Fibroblast of lung (primary cell): ENCODE data around the gene ADGRE3. TPM values are rescaled to one million over a fixed set of nuclear protein-coding genes. Genes with fewer than 3 reads are reported as not detected.

ENCODE experiments used
- DNase-seq, 2 donors: peaks; one replicate each; pipeline versions ENCODE4 v3.0.0 to v3.0.0-alpha.2; 2010; ENCODE audit warnings: low read depth in 2 of 2
- H2AFZ ChIP-seq: 2 replicates; pipeline ENCODE4 v1.5.1; 2012; ENCODE audit warnings: low read length, control low read depth, inconsistent platforms
- H3K27ac ChIP-seq: 2 replicates; pipeline ENCODE4 v1.5.1; 2011; ENCODE audit warnings: low read length, control low read depth; ENCODE audit not compliant: insufficient read depth
- H3K27me3 ChIP-seq: 2 replicates; pipeline ENCODE4 v1.5.1; 2011; ENCODE audit warnings: mild to moderate bottlenecking, low read length; ENCODE audit not compliant: control insufficient read depth, insufficient read depth
- H3K36me3 ChIP-seq: 2 replicates; pipeline ENCODE4 v1.5.1; 2011; ENCODE audit warnings: low read length; ENCODE audit not compliant: control insufficient read depth, insufficient read depth
- H3K4me1 ChIP-seq: 2 replicates; pipeline ENCODE4 v1.5.1; 2011; ENCODE audit warnings: low read length; ENCODE audit not compliant: control insufficient read depth, insufficient read depth; ENCODE audit errors: extremely low read depth
- H3K4me2 ChIP-seq: 2 replicates; pipeline ENCODE4 v1.5.1; 2011; ENCODE audit warnings: low read length, control low read depth; ENCODE audit not compliant: insufficient read depth; ENCODE audit errors: extremely low read depth
- H3K4me3 ChIP-seq, 4 experiments: fragments of 200-600 bp in 1 of 4; sonication (generic) in 1 of 4; replicated peaks in 1 of 4; 2 replicates each; pipeline ENCODE4 v1.5.1; 2011 to 2016; ENCODE audit warnings: low read length in 4 of 4, low read depth in 3 of 4, mild to moderate bottlenecking in 3 of 4, control low read depth in 2 of 4, inconsistent platforms in 1 of 4, mixed read lengths in 1 of 4; ENCODE audit not compliant: insufficient read depth in 1 of 4; ENCODE audit errors: control extremely low read depth in 1 of 4
- H3K79me2 ChIP-seq: 2 replicates; pipeline ENCODE4 v1.5.1; 2012; ENCODE audit warnings: mild to moderate bottlenecking, low read length, inconsistent platforms; ENCODE audit not compliant: control insufficient read depth, insufficient read depth
- H3K9ac ChIP-seq: 2 replicates; pipeline ENCODE4 v1.5.1; 2011; ENCODE audit warnings: mild to moderate bottlenecking, low read length, control low read depth; ENCODE audit not compliant: insufficient read depth
- H3K9me3 ChIP-seq: 2 replicates; pipeline ENCODE4 v1.5.1; 2012; ENCODE audit warnings: low read depth, low read length; ENCODE audit not compliant: control insufficient read depth, insufficient read depth
- H4K20me1 ChIP-seq: 2 replicates; pipeline ENCODE4 v1.5.1; 2011; ENCODE audit warnings: low read length; ENCODE audit not compliant: control insufficient read depth, insufficient read depth; ENCODE audit errors: extremely low read depth
- EZH2 ChIP-seq: IDR thresholded peaks from 2 replicates; pipeline ENCODE4 v1.5.1; 2012; ENCODE audit warnings: low read length, control low read depth, mild to moderate bottlenecking; ENCODE audit errors: missing control alignments
- polyA plus RNA-seq, 2 donors: library from polyadenylated mRNA; depleted of rRNA in 1 of 2; stranded (reverse) in 1 of 2; unstranded in 1 of 2; fragments of >200 nt; gene quantifications; 2 replicates each; pipeline ENCODE4 v1.2.1, GENCODE V29; 2011 to 2012; ENCODE audit warnings: missing spikeins in 1 of 2
- total RNA-seq: library from RNA; depleted of rRNA; stranded (reverse); fragments of >200 nt; gene quantifications from 2 replicates; pipeline ENCODE4 v1.2.1, GENCODE V29; 2014
- TF ChIP-seq, protein P1 (sequence below), 2 donors: IDR thresholded peaks in 1 of 2; conservative IDR thresholded peaks in 1 of 2; 1 replicate in 1 of 2; 2 replicates in 1 of 2; pipeline ENCODE4 v1.5.1; 2011 to 2012; ENCODE audit warnings: low read length in 2 of 2, control low read depth in 1 of 2, inconsistent platforms in 1 of 2, low read depth in 1 of 2, mild to moderate bottlenecking in 1 of 2

Gene ADGRE3
- total and polyA plus RNA-seq, 2 donors (not counting 1 experiment from before 2014, with no cell fraction given) = not detected

DNA sequence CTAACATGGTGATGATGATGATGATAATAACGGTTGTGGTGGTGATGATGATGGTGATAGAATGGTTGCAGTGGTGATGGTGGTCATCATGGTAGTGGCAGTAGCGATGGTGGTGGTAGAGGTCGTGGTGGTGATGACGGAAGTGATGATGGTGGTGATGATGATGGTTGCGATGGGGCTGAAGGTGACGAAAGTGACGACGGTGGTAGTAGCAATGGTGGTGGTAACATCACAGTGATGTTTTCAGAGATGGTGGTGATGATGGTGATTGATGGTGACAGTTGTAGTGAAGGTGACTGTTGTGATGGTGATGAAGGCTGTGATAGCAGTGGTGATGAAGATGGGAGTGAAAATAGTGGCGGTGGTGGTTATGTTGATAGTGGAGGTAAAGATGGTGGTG is 3.6 kb upstream of the ADGRE3 start:
- DNase-seq = no peak

DNA sequence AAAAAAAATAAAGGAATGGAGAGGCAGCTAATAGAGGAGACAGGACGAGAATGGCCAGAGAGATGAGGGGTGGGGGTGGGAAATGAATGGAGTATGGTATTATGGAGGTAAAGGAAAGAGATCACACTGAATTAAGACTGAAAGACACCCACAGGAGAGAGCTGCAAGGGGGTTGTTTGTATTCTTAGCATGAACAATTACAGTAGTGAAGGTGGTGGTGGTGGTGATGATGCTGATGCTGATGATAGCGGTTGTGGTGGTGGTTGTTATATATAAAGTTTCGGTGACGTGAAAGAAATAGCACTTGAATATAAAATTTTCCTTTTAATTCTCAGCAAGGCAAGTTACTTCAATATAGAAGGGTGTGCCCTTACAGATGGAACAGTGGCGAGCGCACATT is 2.8 kb upstream of the ADGRE3 start:
- Histone ChIP-seq H3K4me2 (no peak overlapping the region), H3K27ac (no peak overlapping the region), H3K36me3 (no peaks in the 10 kb centered on the region), H3K4me3 (no peak overlapping the region), H3K9me3 (no peaks in the 10 kb centered on the region), H2AFZ (no peak overlapping the region), H3K4me1 (no peaks in the 10 kb centered on the region), H4K20me1 (no peaks in the 10 kb centered on the region), H3K27me3 (no peaks in the 10 kb centered on the region), H3K9ac (no peak overlapping the region), H3K79me2 (no peaks in the 10 kb centered on the region)
- TF ChIP-seq, protein P1, sequence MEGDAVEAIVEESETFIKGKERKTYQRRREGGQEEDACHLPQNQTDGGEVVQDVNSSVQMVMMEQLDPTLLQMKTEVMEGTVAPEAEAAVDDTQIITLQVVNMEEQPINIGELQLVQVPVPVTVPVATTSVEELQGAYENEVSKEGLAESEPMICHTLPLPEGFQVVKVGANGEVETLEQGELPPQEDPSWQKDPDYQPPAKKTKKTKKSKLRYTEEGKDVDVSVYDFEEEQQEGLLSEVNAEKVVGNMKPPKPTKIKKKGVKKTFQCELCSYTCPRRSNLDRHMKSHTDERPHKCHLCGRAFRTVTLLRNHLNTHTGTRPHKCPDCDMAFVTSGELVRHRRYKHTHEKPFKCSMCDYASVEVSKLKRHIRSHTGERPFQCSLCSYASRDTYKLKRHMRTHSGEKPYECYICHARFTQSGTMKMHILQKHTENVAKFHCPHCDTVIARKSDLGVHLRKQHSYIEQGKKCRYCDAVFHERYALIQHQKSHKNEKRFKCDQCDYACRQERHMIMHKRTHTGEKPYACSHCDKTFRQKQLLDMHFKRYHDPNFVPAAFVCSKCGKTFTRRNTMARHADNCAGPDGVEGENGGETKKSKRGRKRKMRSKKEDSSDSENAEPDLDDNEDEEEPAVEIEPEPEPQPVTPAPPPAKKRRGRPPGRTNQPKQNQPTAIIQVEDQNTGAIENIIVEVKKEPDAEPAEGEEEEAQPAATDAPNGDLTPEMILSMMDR (conservative IDR thresholded peaks at IDR 0.05 in 1 of 2, IDR thresholded peaks at IDR 0.05 in 1 of 2; ENCODE audit: low read depth in 1 of 2, low read length in 2 of 2) = no peak
- no peak for TF ChIP-seq EZH2
- no peak for DNase-seq

More for the DNA sequence above, 3.6 kb upstream of the ADGRE3 start:
- H3K79me2 ChIP-seq = no peaks in the 10 kb centered on the region
- no peak overlapping the region for H3K9ac ChIP-seq
- H3K4me2 ChIP-seq = no peak overlapping the region
- H3K27ac ChIP-seq = no peak overlapping the region
- no peaks in the 10 kb centered on the region for H3K4me1 ChIP-seq
- no peaks in the 10 kb centered on the region for H3K27me3 ChIP-seq
- no peaks in the 10 kb centered on the region for H3K36me3 ChIP-seq
- H4K20me1 ChIP-seq = no peaks in the 10 kb centered on the region
- TF ChIP-seq, protein P1 (conservative IDR thresholded peaks at IDR 0.05 in 1 of 2, IDR thresholded peaks at IDR 0.05 in 1 of 2; ENCODE audit: low read depth in 1 of 2, low read length in 2 of 2) = no peak
- no peak for TF ChIP-seq EZH2
- no peak overlapping the region for H3K4me3 ChIP-seq
- H3K9me3 ChIP-seq = no peaks in the 10 kb centered on the region
- no peak overlapping the region for H2AFZ ChIP-seq

DNA sequence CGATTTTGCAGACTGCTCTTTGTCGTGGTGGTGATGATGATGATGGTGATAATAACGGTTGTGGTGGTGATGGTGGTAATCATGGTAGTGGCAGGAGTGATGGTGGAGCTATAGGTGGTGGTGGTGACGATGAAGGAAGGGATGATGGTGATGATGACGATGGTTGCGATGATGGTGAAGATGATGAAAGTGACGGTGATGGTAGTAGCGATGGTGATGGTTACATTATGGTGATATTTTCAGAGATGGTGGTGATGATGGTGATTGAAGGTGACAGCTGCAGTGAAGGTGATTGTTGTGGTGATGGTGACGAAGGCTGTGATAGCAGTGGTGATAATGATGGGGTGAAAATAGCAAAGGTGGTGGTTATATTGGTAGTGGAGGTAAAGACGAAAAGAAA is 2.1 kb upstream of the ADGRE3 start:
- H2AFZ ChIP-seq = no peak overlapping the region
- no peak for TF ChIP-seq EZH2
- TF ChIP-seq, protein P1 (conservative IDR thresholded peaks at IDR 0.05 in 1 of 2, IDR thresholded peaks at IDR 0.05 in 1 of 2; ENCODE audit: low read depth in 1 of 2, low read length in 2 of 2) = no peak
- no peak overlapping the region for H3K9ac ChIP-seq
- no peak overlapping the region for H3K4me2 ChIP-seq
- no peaks in the 10 kb centered on the region for H3K9me3 ChIP-seq
- no peaks in the 10 kb centered on the region for H3K79me2 ChIP-seq
- no peak overlapping the region for H3K27ac ChIP-seq
- H4K20me1 ChIP-seq = no peaks in the 10 kb centered on the region
- no peaks in the 10 kb centered on the region for H3K4me1 ChIP-seq
- no peaks in the 10 kb centered on the region for H3K36me3 ChIP-seq
- no peaks in the 10 kb centered on the region for H3K27me3 ChIP-seq
- no peak for DNase-seq
- no peak overlapping the region for H3K4me3 ChIP-seq
